NCI-H345 (cell line): Measurements from ENCODE around the gene IGSF21.
A peak's percentile ranks its signal among the peaks of the same experiment; 100 is the strongest.

ENCODE experiments used
- DNase-seq: peaks from one replicate; lab custom pipeline; 2025; lab: John Stamatoyannopoulos, UW

Gene IGSF21

GRCh38 chr1:18097206-18097605 lies 10.4 kb upstream of the IGSF21 start:
- no peak for DNase-seq

- DNase-seq, result no peak
These were observed 8.6 kb upstream of the IGSF21 start for GRCh38 chr1:18099026-18099425.

GRCh38 chr1:18100060-18100459 lies 7.5 kb upstream of the IGSF21 start:
- no peak for DNase-seq

GRCh38 chr1:18100491-18101063 lies 7.0 kb upstream of the IGSF21 start:
- peak; percentile 68 for DNase-seq

- no peak for DNase-seq
These were observed 6.1 kb upstream of the IGSF21 start for GRCh38 chr1:18101508-18101907.

GRCh38 chr1:18103788-18104421 lies 3.7 kb upstream of the IGSF21 start:
- no peak for DNase-seq

- no peak for DNase-seq
These were observed 3.0 kb upstream of the IGSF21 start for GRCh38 chr1:18104546-18105100.

- no peak for DNase-seq
These were observed 2.4 kb upstream of the IGSF21 start for GRCh38 chr1:18105196-18105595.

- peak; percentile 64 for DNase-seq
These were observed 880 bp downstream of the IGSF21 start for GRCh38 chr1:18108299-18109057.

- DNase-seq, result peak; percentile 45
These were observed 1.6 kb downstream of the IGSF21 start for GRCh38 chr1:18109058-18109755.

- peak; percentile 38 for DNase-seq
These were observed 2.4 kb downstream of the IGSF21 start for GRCh38 chr1:18109756-18110597.

GRCh38 chr1:18110598-18110939 lies 3.0 kb downstream of the IGSF21 start:
- no peak for DNase-seq

- DNase-seq, result no peak
These were observed 3.4 kb downstream of the IGSF21 start for GRCh38 chr1:18110968-18111367.

- no peak for DNase-seq
These were observed 4.2 kb downstream of the IGSF21 start for GRCh38 chr1:18111605-18112297.

GRCh38 chr1:18112611-18113010 lies 5.0 kb downstream of the IGSF21 start:
- no peak for DNase-seq

- no peak for DNase-seq
These were observed 7.3 kb downstream of the IGSF21 start for GRCh38 chr1:18114726-18115410.

- no peak for DNase-seq
These were observed 9.2 kb downstream of the IGSF21 start for GRCh38 chr1:18116777-18117176.

- DNase-seq, result peak; percentile 83
These were observed 10.5 kb downstream of the IGSF21 start for GRCh38 chr1:18118078-18118477.

- DNase-seq, result no peak
These were observed 10.9 kb downstream of the IGSF21 start for GRCh38 chr1:18118491-18118890.

GRCh38 chr1:18119289-18119688 lies 11.7 kb downstream of the IGSF21 start:
- no peak for DNase-seq
